Neuron (in vitro differentiated cells): Measurements from ENCODE around the gene SNX10.

Experiments used
- H2AFZ ChIP-seq: one replicate; pipeline ENCODE4 v1.6.1; 2013; ENCODE audit warnings: low read depth, mild to moderate bottlenecking, inconsistent platforms, low read length, moderate library complexity
- H3K27me3 ChIP-seq: one replicate; pipeline ENCODE4 v1.6.1; 2013; ENCODE audit warnings: low read length; ENCODE audit not compliant: insufficient read depth
- H3K36me3 ChIP-seq: one replicate; pipeline ENCODE4 v1.6.1; 2013; ENCODE audit warnings: low read length; ENCODE audit not compliant: insufficient read depth
- H3K4me1 ChIP-seq: one replicate; pipeline ENCODE4 v1.6.1; 2013; ENCODE audit warnings: low read length; ENCODE audit not compliant: insufficient read depth
- H3K4me3 ChIP-seq: 2 replicates; pipeline ENCODE4 v1.5.1; 2013; ENCODE audit warnings: mild to moderate bottlenecking, low read length, moderate library complexity
- H3K9me3 ChIP-seq: one replicate; pipeline ENCODE4 v1.6.1; 2013; ENCODE audit warnings: low read length

The SNX10 gene

GRCh38 chr7:26349005-26349915 lies 57.6 kb downstream of the SNX10 start:
- Histone ChIP-seq H3K36me3 (no peaks in the 10 kb centered on the region), H3K4me3 (no peak overlapping the region), H2AFZ (no peak overlapping the region), H3K9me3 (no peaks in the 10 kb centered on the region), H3K27me3 (peaks cover 3% of the 10 kb centered on the region), H3K4me1 (no peaks in the 10 kb centered on the region)

DNA sequence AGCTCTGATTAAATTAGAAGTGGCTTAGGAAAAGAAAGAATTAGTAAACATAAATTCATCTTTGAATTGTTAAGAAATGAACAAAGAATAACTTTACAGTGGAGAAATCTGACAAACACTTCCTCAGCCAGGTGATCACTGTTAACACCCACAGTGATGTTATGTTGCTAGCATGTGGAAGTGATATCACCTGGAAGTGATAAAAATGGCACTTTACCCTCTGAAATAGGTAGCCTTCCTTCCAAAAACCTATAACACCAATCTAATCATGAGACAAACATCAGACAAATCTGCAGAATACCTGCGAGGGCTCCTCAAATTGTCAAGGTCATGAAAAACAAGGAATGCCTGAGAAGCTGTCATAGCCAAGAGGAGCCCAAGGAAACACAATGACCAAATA lies 59.5 kb downstream of the SNX10 start:
- no peaks in the 10 kb centered on the region for H3K4me1 ChIP-seq
- no peak overlapping the region for H3K4me3 ChIP-seq
- H3K36me3 ChIP-seq = no peaks in the 10 kb centered on the region
- H3K9me3 ChIP-seq = no peaks in the 10 kb centered on the region
- peaks cover 5% of the 10 kb centered on the region for H3K27me3 ChIP-seq
- H2AFZ ChIP-seq = no peak overlapping the region

GRCh38 chr7:26356229-26356628 lies 64.6 kb downstream of the SNX10 start:
- no peak overlapping the region for H3K4me3 ChIP-seq
- H3K4me1 ChIP-seq = no peaks in the 10 kb centered on the region
- H3K9me3 ChIP-seq = no peaks in the 10 kb centered on the region
- H2AFZ ChIP-seq = no peak overlapping the region
- peaks cover 10% of the 10 kb centered on the region for H3K27me3 ChIP-seq
- H3K36me3 ChIP-seq = no peaks in the 10 kb centered on the region

GRCh38 chr7:26356929-26357798 lies 65.5 kb downstream of the SNX10 start:
- Histone ChIP-seq H3K36me3 (no peaks in the 10 kb centered on the region), H3K4me3 (no peak overlapping the region), H3K27me3 (peaks cover 10% of the 10 kb centered on the region), H3K4me1 (no peaks in the 10 kb centered on the region), H2AFZ (no peak overlapping the region), H3K9me3 (no peaks in the 10 kb centered on the region)

- H3K4me1 ChIP-seq = no peaks in the 10 kb centered on the region
- H3K4me3 ChIP-seq = no peak overlapping the region
- no peaks in the 10 kb centered on the region for H3K9me3 ChIP-seq
- H3K36me3 ChIP-seq = no peaks in the 10 kb centered on the region
- H2AFZ ChIP-seq = no peak overlapping the region
- peaks cover 7% of the 10 kb centered on the region for H3K27me3 ChIP-seq
Measured at GRCh38 chr7:26357799-26358151, 66.1 kb downstream of the SNX10 start.

GRCh38 chr7:26360650-26361049 lies 69.0 kb downstream of the SNX10 start:
- H3K9me3 ChIP-seq = no peaks in the 10 kb centered on the region
- no peaks in the 10 kb centered on the region for H3K36me3 ChIP-seq
- H3K4me1 ChIP-seq = peaks cover 2% of the 10 kb centered on the region
- H2AFZ ChIP-seq = no peak overlapping the region
- H3K4me3 ChIP-seq = no peak overlapping the region
- peaks cover 5% of the 10 kb centered on the region for H3K27me3 ChIP-seq

DNA sequence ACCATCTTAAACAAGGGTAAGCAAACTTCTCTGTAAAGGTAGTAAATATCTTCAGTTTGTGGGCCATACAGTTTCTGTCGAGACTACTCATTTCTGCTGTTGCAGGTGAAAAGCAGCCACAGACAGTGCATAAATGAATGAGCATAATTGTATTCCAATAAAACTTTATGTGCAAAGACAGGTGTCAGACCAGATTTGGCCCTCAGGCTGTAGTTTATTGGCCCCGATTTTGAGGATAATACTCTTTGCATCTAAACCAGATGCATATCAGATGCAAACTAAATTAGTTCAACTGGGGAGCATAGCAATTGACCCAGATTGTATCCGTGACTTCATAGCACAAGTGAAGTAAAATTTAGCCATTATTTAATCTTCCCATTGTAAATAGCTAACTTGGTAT lies 70.0 kb downstream of the SNX10 start:
- H3K9me3 ChIP-seq = no peaks in the 10 kb centered on the region
- H3K36me3 ChIP-seq = no peaks in the 10 kb centered on the region
- peaks cover 5% of the 10 kb centered on the region for H3K27me3 ChIP-seq
- no peak overlapping the region for H3K4me3 ChIP-seq
- H3K4me1 ChIP-seq = peaks cover 2% of the 10 kb centered on the region
- no peak overlapping the region for H2AFZ ChIP-seq

DNA sequence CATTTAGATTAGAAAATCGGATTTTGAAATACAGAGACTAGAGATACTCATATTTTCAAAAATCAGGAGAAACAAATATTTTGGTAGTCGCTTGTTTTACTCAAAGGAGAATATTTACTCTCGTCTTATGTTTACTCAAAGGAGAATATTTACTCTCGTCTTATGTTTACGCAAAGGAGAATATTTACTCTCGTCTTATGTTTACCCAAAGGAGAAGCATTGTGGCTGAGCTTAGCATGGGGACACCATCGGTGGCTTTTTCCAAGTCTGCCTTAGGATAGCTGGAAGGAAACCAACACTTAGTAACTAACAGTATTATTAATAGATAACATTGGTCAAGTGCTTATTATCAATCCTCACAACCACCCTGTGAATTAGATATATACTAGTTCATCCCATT lies 71.8 kb downstream of the SNX10 start:
- no peak overlapping the region for H2AFZ ChIP-seq
- H3K4me3 ChIP-seq = no peak overlapping the region
- no peaks in the 10 kb centered on the region for H3K9me3 ChIP-seq
- peaks cover 2% of the 10 kb centered on the region for H3K4me1 ChIP-seq
- H3K36me3 ChIP-seq = no peaks in the 10 kb centered on the region
- no peaks in the 10 kb centered on the region for H3K27me3 ChIP-seq

DNA sequence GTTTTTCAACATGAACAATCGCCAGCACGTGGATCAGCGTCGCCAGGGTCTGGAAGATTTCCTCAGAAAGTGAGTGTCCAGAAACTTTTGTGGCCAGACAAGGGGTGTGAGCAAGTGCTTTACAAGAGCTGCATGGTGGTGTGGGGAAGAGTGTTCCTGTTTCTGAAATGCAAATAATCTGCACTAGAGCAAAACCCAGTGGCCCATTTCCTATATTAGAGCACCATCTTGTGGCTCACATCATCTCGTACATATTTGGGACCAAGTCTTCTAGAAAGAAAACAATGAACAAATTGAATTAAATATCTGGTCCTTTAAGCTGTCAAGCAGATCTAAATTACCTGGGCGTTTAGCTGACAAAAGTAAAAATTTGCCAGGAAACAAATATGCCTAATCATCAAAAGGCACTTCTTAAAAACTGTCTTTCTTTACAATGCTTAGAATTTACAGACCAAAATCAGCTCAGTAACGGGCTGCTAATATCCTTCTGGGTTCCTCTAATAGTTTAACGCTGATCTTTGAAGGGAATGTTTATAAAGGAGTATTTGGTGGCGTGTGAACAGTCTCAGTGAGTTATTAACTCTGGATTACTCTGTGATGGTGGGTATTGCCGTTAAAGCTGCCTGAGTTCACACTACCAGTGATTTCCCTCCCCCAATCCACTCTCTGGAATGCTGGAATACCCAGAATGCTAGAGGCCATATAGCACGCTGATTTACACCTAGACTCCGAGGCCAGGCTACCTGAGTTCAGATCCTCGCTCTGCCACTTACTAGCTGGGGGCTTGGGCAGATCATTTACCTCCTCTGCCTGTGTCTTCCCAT lies 73.6 kb downstream of the SNX10 start:
- H3K4me1 ChIP-seq = peaks cover 10% of the 10 kb centered on the region
- H3K9me3 ChIP-seq = no peaks in the 10 kb centered on the region
- no peak overlapping the region for H3K4me3 ChIP-seq
- no peak overlapping the region for H2AFZ ChIP-seq
- H3K36me3 ChIP-seq = no peaks in the 10 kb centered on the region
- no peaks in the 10 kb centered on the region for H3K27me3 ChIP-seq

- no peaks in the 10 kb centered on the region for H3K36me3 ChIP-seq
- no peak overlapping the region for H2AFZ ChIP-seq
- no peaks in the 10 kb centered on the region for H3K27me3 ChIP-seq
- H3K4me1 ChIP-seq = peaks cover 11% of the 10 kb centered on the region
- H3K4me3 ChIP-seq = no peak overlapping the region
- H3K9me3 ChIP-seq = no peaks in the 10 kb centered on the region
Measured at GRCh38 chr7:26365901-26366275, 74.2 kb downstream of the SNX10 start.

GRCh38 chr7:26367219-26367711 lies 75.6 kb downstream of the SNX10 start:
- peaks cover 13% of the 10 kb centered on the region for H3K36me3 ChIP-seq
- H3K4me1 ChIP-seq = peaks cover 14% of the 10 kb centered on the region
- H3K9me3 ChIP-seq = no peaks in the 10 kb centered on the region
- H3K4me3 ChIP-seq = no peak overlapping the region
- no peak overlapping the region for H2AFZ ChIP-seq
- H3K27me3 ChIP-seq = no peaks in the 10 kb centered on the region

DNA sequence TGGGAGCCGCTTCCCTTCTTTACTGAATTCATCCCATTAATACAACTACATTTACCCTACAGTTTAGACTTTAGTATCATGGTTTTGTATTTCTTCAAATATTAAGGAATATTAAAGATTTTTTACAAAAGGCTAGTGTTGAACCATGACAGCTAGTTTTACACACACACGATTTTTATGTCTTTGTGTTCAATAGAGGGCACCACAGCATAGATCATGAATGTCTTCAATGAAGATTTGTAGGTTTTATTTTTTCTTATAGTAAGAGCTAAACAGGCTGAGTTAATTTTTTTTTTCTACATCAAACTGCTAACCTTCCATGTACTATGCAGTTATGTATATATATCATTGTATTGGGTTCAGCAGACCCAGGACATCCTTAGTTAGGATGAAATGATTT lies 76.9 kb downstream of the SNX10 start:
- no peaks in the 10 kb centered on the region for H3K27me3 ChIP-seq
- no peaks in the 10 kb centered on the region for H3K9me3 ChIP-seq
- peaks cover 15% of the 10 kb centered on the region for H3K36me3 ChIP-seq
- H2AFZ ChIP-seq = no peak overlapping the region
- peaks cover 22% of the 10 kb centered on the region for H3K4me1 ChIP-seq
- no peak overlapping the region for H3K4me3 ChIP-seq
